ENCODE data around the gene TDRD9.

GRCh38 chr14:103897075-103897947 is 30.9 kb upstream of the TDRD9 start:
- TF ChIP-seq, protein P1, sequence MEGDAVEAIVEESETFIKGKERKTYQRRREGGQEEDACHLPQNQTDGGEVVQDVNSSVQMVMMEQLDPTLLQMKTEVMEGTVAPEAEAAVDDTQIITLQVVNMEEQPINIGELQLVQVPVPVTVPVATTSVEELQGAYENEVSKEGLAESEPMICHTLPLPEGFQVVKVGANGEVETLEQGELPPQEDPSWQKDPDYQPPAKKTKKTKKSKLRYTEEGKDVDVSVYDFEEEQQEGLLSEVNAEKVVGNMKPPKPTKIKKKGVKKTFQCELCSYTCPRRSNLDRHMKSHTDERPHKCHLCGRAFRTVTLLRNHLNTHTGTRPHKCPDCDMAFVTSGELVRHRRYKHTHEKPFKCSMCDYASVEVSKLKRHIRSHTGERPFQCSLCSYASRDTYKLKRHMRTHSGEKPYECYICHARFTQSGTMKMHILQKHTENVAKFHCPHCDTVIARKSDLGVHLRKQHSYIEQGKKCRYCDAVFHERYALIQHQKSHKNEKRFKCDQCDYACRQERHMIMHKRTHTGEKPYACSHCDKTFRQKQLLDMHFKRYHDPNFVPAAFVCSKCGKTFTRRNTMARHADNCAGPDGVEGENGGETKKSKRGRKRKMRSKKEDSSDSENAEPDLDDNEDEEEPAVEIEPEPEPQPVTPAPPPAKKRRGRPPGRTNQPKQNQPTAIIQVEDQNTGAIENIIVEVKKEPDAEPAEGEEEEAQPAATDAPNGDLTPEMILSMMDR (IDR thresholded peaks at IDR 0.05; ENCODE audit: insufficient read depth, low read depth, low read length): no peak
- no peak for TF ChIP-seq EZH2 (IDR thresholded peaks at IDR 0.05; ENCODE audit: insufficient read depth, low read length)
